Stimulated activated CD8-positive, alpha-beta memory T cell treated with anti-CD3 and anti-CD28 coated beads, Interleukin-15, amount 100 ng/mL, for 48 hours (primary cell): Measurements from ENCODE around the gene MAP1S.
A peak's percentile ranks its signal among the peaks of the same experiment; 100 is the strongest.

Experiments used
- DNase-seq, 2 donors: peaks; one replicate each; pipeline ENCODE4 v3.0.0-alpha.2; 2020; ENCODE audit warnings: low read depth in 2 of 2

The MAP1S gene

GRCh38 chr19:17735410-17735809, 16.1 kb downstream of the MAP1S start:
- DNase-seq = no peak

- no peak for DNase-seq
Observed at GRCh38 chr19:17737690-17738153, 18.4 kb downstream of the MAP1S start.

DNA sequence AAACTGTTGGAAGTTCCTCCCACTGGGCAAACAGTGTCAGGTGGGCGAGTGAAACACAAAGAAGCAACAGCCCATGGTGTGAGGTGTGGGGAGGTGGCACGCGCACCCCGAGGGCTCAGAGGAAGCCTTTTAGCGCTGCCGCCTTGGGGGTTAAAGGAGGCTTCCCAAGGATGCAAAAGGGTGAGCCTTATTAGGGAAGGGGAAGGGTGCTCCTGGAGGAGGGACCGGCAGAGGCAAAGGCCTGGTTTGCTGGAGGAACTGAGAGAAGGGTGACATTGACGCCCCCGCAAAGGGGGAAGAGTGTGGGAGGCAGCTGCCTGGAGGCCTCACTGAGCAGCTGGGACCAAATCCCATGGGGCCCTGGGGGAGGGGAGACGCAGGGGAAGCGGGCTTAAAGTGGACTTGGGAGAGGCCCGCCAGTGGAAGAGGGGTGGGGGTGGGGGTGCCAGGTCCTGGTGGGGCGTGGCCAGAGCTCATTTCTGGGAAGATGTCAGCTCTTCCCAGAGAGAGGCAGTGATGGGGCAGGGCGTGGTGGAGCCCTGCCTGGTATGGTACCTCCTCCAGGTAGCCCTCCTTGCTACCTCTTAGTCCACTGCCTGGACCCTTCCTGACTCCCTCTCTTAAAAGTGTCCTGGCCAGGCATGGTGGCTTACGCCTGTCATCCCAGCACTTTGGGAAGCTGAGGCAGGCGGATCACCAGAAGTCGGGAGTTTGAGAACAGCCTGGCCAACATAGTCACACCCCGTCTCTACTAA, 20.0 kb downstream of the MAP1S start:
- no peak for DNase-seq

GRCh38 chr19:17741456-17741855, 22.2 kb downstream of the MAP1S start:
- DNase-seq = no peak

GRCh38 chr19:17743874-17744580, 24.7 kb downstream of the MAP1S start:
- no peak for DNase-seq

GRCh38 chr19:17747205-17748098, 28.2 kb downstream of the MAP1S start:
- DNase-seq = peak; percentile 90 to 92

DNA sequence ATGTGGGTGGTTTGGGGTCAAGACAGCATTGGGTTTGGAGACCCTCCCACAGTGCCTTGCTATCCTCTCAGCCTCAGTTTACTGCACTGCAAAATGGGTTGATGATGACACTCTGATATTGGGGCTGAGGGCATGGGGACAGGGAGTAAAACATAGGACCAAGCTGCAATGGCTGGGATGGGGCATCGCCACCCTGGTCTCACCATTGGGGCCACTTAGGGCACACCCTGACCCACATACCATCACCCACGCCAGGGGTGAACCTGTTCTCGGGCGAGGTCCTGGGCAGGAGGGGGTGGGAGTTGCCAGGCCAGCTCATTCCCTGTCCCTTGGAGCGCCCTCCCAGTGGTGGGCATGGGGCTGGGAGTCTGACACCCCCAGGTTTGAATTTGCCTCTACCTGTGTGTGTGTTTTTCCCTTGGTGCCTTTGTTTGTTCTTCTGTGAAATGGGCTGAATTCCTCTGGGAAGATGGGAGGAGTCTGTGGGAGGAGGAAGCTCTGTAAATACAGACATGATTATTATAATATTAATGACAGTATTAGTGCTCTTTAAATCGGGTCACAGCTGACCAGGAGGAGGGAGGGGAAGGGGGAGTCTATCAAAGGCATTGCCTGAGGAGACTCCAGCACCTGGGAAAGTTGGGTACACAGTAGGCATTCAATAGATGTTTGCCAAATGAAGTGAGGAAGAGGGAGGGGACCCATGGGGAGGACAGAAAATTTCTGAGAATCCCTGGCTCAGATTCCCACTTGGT, 29.8 kb downstream of the MAP1S start:
- no peak for DNase-seq

DNA sequence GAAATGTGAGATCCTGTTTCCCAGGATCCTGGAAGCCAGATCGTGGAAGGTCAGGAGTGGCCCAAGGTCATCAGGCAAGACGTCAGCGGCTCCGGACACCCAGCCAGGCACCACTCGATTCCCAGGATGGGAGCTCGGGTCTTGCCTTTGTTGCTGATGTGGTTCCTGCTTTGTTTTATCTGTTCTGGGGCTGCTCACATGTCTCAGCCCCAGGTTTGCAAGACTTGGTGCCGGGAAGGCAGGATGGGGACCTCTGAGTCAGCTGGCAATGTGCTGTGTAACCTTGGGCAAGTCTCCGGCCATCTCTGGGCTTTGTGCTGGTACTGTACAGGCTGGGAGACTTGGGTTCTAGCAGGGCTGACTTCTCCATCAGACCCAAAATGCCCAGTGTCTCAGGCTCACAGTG, 30.6 kb downstream of the MAP1S start:
- DNase-seq = peak in 1 of 2 donors; percentile 34

GRCh38 chr19:17751103-17751911, 32.0 kb downstream of the MAP1S start, which contains the start of gene FCHO1:
FCHO1 (plus strand) TSS chr19:17751477; CDS start chr19:17755165, 3,688 bp downstream.
- DNase-seq = peak; percentile 77 to 80

DNA sequence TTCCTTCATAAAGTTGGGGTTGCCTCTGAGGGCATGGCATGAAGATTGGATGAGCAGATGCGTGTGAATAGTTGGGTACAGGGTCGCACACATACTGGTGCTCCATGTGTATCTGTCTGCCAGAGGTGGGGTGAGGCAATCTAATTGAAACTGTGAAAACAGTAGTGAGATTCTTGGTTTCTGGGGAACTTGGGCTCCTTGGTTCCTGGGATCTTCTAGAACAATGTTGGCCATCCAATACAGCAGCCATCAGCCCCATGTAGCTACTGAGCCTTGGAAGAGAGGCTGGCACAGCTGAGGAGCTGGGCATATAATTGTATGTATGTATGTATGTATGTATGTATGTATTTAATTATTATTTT, 32.6 kb downstream of the MAP1S start:
- DNase-seq = no peak

DNA sequence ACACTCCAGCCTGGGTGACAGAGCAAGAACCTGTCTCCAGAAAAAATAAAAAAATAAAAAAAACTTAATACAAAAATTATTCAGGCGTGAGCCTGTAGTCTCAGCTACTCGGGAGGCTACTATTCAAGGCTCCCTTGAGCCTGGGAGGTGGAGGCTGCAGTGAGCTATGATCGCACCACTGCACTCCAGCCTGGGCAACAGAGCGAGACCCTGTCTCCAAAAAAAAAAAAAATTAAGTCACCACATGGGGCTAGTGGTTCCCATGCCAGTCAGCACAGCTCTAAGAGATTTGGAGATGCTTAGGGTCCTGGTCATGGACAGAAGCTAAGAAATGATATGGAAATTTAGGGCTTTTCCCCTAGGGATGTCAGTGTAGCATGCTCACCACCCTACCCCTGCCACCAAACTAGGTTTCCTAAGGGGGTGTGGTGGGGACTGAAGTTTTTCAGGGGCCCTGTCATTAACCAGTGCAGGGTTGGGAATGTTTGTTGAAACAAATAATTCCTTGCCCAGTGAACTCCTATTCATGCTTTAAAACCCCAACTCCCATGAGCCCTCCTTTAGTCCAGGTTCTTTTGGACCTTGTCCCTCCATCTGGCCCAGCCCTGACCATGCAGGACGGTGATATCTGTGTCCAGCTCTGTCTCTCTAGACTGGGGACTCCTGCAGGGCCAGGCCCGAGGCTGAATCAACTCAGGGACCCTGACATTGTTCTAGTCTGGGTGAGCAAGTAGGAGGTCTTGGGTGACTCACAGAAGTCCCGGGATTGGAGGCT, 33.8 kb downstream of the MAP1S start:
- no peak for DNase-seq

DNA sequence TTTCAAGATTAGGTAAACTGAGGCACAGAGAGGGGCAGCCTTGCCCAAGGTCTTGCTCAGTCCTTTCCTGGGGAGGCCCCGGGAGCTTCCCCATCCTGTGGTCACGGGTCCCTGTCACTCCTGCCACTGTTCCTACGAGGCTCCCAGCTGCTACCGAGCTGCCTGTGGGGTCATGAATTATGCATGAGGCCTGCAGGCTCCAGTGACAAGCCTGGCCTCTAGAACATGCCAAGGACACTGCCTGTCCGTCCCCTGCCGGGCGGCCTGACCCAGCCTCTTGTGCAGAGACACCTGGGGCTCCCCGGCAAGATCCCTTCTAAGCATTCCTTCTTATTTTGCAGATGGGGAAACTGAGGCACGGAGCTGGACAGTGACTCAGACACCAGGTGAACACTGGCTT, 34.7 kb downstream of the MAP1S start:
- DNase-seq = no peak

DNA sequence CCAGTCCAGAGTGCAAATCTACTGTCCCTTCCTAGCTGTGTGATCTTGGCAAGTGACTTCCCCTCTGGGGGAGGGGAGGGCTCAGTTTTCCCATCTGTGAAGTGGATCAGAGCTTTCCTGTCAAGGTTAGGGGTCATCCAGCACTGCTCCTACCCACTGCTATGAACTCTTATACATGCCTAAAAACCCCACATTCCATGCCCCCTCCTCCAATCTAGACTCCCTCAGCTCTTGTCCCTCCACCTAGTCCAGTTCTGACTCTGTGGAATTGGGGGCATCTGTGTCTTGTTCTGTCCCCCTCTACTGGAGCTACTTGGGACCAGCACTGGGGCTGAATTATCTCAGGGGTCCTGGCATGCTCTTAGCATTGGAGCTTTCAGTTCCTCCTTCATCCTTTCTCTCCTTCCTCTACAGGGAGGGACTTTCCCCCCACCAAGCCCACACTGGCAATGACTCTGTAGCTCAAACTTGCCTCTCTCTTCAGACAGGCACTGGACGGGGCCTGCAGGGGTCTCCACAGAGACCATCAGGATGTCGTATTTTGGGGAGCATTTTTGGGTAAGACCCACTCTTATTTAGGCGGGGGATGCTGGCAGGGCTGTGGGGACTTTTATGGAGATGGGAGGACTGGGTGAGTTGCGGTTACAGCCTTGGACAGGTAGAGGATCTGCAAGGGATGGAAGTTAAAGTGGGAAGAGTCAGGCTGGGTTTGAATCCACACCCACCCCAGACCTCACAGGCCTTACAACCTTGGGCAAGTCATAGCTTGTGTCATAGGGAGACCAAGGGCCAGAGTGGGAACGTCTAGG, 35.6 kb downstream of the MAP1S start:
- DNase-seq = no peak

DNA sequence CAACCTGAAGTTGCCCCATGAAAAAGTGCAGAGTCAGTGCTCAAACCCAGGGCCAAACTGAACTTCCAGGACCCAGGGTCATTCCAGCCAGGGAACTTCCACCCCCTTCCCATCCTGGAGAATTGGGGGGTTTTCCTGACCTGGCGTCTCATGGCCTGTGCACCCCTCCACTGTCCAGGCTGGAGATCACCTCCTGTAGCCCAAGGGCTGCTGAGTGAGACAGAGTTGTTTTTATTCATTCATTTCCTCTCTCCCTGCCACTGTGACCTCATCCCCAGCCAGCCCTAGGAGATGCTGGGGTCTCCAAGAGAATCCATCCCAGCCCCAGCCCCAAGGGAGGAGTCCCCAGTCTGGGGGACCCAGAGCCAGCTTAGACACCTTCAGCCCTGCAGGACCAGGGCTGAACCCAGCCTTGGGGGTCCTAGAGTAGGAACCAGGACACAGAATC, 36.2 kb downstream of the MAP1S start:
- DNase-seq = no peak

- no peak for DNase-seq
Observed at GRCh38 chr19:17755977-17756670, 36.8 kb downstream of the MAP1S start.

- no peak for DNase-seq
Observed at GRCh38 chr19:17757125-17757524, 37.8 kb downstream of the MAP1S start.

DNA sequence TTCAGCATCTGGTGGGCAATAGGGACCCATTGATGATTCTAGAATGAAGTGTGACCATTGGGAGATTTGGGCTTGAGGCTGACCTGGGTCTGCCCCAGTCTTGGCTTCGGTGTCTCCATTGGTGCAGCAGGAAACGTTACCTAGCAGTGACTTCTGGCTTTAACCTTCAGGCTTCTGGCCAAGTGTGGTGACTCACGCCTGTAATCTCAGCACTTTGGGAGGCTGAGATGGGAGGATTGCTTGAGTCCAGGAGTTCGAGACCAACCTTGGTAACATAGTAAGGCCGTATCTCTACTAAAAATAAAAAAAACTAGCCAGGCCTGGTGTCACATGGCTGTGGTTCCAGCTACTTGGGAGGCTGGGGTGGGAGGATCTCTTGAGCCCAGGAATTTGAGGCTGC, 39.2 kb downstream of the MAP1S start:
- DNase-seq = no peak

- DNase-seq = no peak
Observed at GRCh38 chr19:17761148-17761547, 41.9 kb downstream of the MAP1S start.
